Heart right ventricle (tissue), 16 donors: ENCODE results near the gene PRKCQ. TPM values are rescaled to one million over a fixed set of nuclear protein-coding genes. Genes with fewer than 3 reads are reported as not detected.

Source experiments
- ATAC-seq, 8 donors: fragments of 200-7000 bp; cut with Tn5 transposase; one replicate each; pipeline ENCODE4 v1.9.1; 2020; ENCODE audit warnings: mild to moderate bottlenecking in 8 of 8, moderate library complexity in 8 of 8, moderate number of reproducible peaks in 1 of 8
- DNase-seq, 2 donors: peaks; one replicate each; pipeline ENCODE4 v3.0.0-alpha.2; 2020
- H3K27ac ChIP-seq, 10 donors: fragments of 200-600 bp; sonication (generic) in 2 of 10; one replicate each; pipeline versions ENCODE4 v1.5.0 to v1.8.0; 2020 to 2022; ENCODE audit warnings: mild to moderate bottlenecking in 3 of 10
- H3K27me3 ChIP-seq, 7 donors: fragments of 200-600 bp; one replicate each; pipeline ENCODE4 v1.8.0; 2021 to 2022; ENCODE audit warnings: mild to moderate bottlenecking in 2 of 7
- H3K36me3 ChIP-seq, 9 donors: fragments of 200-600 bp; sonication (generic) in 1 of 9; one replicate each; pipeline versions ENCODE4 v1.5.0 to v1.8.0; 2020 to 2022; ENCODE audit warnings: mild to moderate bottlenecking in 2 of 9
- H3K4me1 ChIP-seq, 9 donors: fragments of 200-600 bp; sonication (generic) in 1 of 9; one replicate each; pipeline versions ENCODE4 v1.5.0 to v1.8.0; 2020 to 2022; ENCODE audit warnings: mild to moderate bottlenecking in 4 of 9
- H3K4me3 ChIP-seq, 10 donors: fragments of 200-600 bp; sonication (generic) in 2 of 10; one replicate each; pipeline versions ENCODE4 v1.5.0 to v1.8.0; 2020 to 2022; ENCODE audit warnings: mild to moderate bottlenecking in 7 of 10, moderate library complexity in 2 of 10
- H3K9me3 ChIP-seq, 11 donors: fragments of 200-600 bp in 10 of 11; sonication (generic) in 2 of 11; one replicate each; pipeline versions ENCODE4 v1.5.0 to v1.8.0; 2013 to 2022; ENCODE audit warnings: mild to moderate bottlenecking in 2 of 11, control low read depth in 1 of 11, moderate library complexity in 1 of 11
- WGBS, 2 donors: extraction: QIAGEN DNeasy Blood & Tissue Kit; methylation state at CpG; one replicate each; pipeline ENCODE4 v1.1.7; 2013; ENCODE audit warnings: inconsistent platforms in 1 of 2; 5-methylcytosine and 5-hydroxymethylcytosine counted together
- intact Hi-C, 10 donors: fragments of 100-400 bp; cut with DNase I; formaldehyde crosslinking; loops; one replicate each; pipeline versions ENCODE4 v1.11.1 to v1.14.2; 2022
- polyA plus RNA-seq, 2 donors: library from polyadenylated mRNA; stranded (reverse); fragments of 200-250 nt; gene quantifications; one replicate each; pipeline ENCODE4 v1.2.3, GENCODE V29; 2013
- total RNA-seq, 10 donors: library from RNA; stranded (reverse); fragmentation: NEBNext Ultra II Directional in 3 of 10; extraction: Animal tissue kit (Norgen Biotek cat#: 25700) in 3 of 10; gene quantifications; one replicate each; pipeline versions ENCODE4 v1.2.1 to v1.2.4, GENCODE V29; 2021 to 2023
- TF ChIP-seq, protein P1 (sequence below), 9 donors: fragments of 200-600 bp; sonication (generic) in 2 of 9; IDR thresholded peaks; one replicate each; pipeline versions ENCODE4 v1.5.0 to v1.8.0; 2021 to 2022; ENCODE audit warnings: antibody characterized with exemption in 9 of 9, mild to moderate bottlenecking in 5 of 9, moderate library complexity in 1 of 9
- donor health status: Arrhythmogenic right ventricular cardiomyopathy.
- donor health status: ischemic (EF 13 %, LVEDD 7.1; RV severe dilation, severe dysfunction).
- donor health status: healthy with polysubstance abuse.
- donor health status: DM: no; HTN: yes; CAD: no.
- donor health status: DM: no; HTN: no; CAD: no.
- donor health status: ischemic (EF 25% LVEDD 6.9; RV normal size, moderate dysfunction).
- donor health status: ischemic (EF 25% LVEDD 5.7; RV mildly dilated, moderate dysfunction).
- donor health status: healthy.
- donor health status: DM: yes; HTN: yes; CAD: no.
- donor health status: Ischemic cardiomyopathy.
- donor health status: ischemic (EF 35%, LVEDD 5.7; RV mildly dilated, moderate dysfunction).
- donor health status: nonischemic (EF 11% LVEDD 7.7; RV severe dilation, severe dysfunction).
- donor health status: DM: yes; HTN: yes; CAD: no.
- donor health status: PGD.
- donor health status: ischemic (EF 29% LVEDD 5.4; RV normal size, mild dysfunction).
- donor health status: nonischemic (EF 23%, LVEDD 6.1; RV moderate dilation, normal function).

PRKCQ gene
- total and polyA plus RNA-seq, 12 donors = 0.04 to 2.0 (median 0.27) TPM; not detected in 2

DNA sequence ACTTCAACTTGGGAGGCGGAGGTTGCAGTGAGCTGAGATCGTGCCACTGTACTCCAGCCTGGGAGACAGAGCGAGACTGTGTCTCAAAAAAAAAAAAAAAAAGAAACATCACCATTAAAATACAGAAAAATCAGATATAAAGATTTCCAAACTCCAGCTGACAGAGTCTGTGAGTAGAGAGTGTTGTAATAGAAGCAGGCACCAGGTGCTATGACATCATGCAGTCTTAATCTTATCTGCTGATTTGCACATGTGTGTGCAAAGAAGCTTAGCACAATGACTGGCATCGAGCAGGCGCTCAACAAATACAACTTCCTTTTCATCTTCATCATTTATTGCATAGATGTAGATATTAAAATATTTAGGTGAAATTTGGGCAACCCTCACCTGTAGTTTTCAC is 92.2 kb downstream of the PRKCQ start:
- Histone ChIP-seq H3K27ac (no peak overlapping the region), H3K4me1 (peaks cover 0 to 15% (median 0%) of the 10 kb centered on the region in 9 donors), H3K27me3 (peaks cover 0 to 18% (median 4%) of the 10 kb centered on the region in 7 donors), H3K36me3 (no peaks in the 10 kb centered on the region), H3K4me3 (no peak overlapping the region), H3K9me3 (no peaks in the 10 kb centered on the region)
- 89 to 91% methylated on average over 5 of the region's 5 CpGs for WGBS, 2 donors
- ATAC-seq = no peak
- intact Hi-C loops = no loop called here
- no peak for DNase-seq
- TF ChIP-seq, protein P1, sequence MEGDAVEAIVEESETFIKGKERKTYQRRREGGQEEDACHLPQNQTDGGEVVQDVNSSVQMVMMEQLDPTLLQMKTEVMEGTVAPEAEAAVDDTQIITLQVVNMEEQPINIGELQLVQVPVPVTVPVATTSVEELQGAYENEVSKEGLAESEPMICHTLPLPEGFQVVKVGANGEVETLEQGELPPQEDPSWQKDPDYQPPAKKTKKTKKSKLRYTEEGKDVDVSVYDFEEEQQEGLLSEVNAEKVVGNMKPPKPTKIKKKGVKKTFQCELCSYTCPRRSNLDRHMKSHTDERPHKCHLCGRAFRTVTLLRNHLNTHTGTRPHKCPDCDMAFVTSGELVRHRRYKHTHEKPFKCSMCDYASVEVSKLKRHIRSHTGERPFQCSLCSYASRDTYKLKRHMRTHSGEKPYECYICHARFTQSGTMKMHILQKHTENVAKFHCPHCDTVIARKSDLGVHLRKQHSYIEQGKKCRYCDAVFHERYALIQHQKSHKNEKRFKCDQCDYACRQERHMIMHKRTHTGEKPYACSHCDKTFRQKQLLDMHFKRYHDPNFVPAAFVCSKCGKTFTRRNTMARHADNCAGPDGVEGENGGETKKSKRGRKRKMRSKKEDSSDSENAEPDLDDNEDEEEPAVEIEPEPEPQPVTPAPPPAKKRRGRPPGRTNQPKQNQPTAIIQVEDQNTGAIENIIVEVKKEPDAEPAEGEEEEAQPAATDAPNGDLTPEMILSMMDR (IDR thresholded peaks at IDR 0.05) = no peak

DNA sequence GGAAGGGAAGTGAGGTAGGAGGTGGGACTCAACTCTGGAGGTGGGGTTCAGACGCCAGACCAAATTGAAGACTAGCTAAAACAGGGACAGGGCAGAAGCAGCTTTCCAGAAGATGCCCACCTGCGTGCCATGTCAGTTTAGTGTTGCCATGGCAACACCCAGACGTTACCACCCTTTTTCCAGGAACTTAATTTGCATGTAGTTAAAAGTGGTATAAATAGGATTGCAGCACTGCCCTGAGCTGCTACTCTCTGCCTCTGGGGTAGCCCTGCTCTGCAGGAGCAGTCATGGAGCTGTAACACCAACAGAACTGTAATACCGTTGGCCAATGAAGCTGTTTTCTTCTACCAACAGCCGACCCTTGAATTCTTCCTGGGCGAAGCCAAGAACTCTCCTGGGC is 93.8 kb downstream of the PRKCQ start:
- no peak overlapping the region for H3K4me3 ChIP-seq
- H3K27ac ChIP-seq = no peak overlapping the region
- H3K36me3 ChIP-seq = no peaks in the 10 kb centered on the region
- intact Hi-C loops = no loop called here
- 80 to 81% methylated on average over 6 of the region's 6 CpGs for WGBS, 2 donors
- ATAC-seq (no peak), DNase-seq (no peak)
- no peaks in the 10 kb centered on the region for H3K9me3 ChIP-seq
- TF ChIP-seq, protein P1 (IDR thresholded peaks at IDR 0.05) = no peak
- peaks cover 0 to 12% (median 0%) of the 10 kb centered on the region in 9 donors for H3K4me1 ChIP-seq
- peaks cover 0 to 15% (median 0%) of the 10 kb centered on the region in 7 donors for H3K27me3 ChIP-seq

GRCh38 chr10:6482737-6483357 is 97.2 kb downstream of the PRKCQ start:
- TF ChIP-seq, protein P1 (IDR thresholded peaks at IDR 0.05) = no peak
- intact Hi-C loops = no loop called here
- no peak overlapping the region for H3K27ac ChIP-seq
- no peak overlapping the region for H3K4me3 ChIP-seq
- H3K27me3 ChIP-seq = peaks cover 0 to 6% (median 0%) of the 10 kb centered on the region in 7 donors
- no peak for ATAC-seq
- no peaks in the 10 kb centered on the region for H3K36me3 ChIP-seq
- WGBS, 2 donors = 89 to 91% methylated on average over 9 of the region's 9 CpGs
- no peaks in the 10 kb centered on the region for H3K9me3 ChIP-seq
- no peak for DNase-seq
- peaks cover 0 to 12% (median 0%) of the 10 kb centered on the region in 9 donors for H3K4me1 ChIP-seq

DNA sequence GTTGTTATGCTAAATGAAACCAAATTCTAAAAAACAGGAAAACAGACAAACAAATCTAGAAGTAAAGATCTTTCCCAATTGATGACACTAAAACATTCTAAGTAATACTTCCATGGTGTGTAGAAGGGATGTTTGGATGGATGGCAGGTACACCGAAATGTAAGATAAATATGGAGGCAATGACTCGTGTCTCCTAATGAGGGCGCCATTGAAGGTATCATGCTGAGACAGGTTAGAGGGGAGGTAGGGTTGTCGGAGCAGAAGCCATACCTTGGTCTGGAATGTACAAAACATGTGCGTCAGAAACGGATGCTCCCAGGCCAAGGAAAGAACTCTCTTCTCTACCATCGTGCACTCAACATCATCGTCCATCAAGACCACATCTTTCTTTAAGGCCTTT is 101.4 kb downstream of the PRKCQ start:
- no peak for ATAC-seq
- peaks cover 0 to 20% (median 0%) of the 10 kb centered on the region in 9 donors for H3K4me1 ChIP-seq
- TF ChIP-seq, protein P1 (IDR thresholded peaks at IDR 0.05) = no peak
- H3K27ac ChIP-seq = no peak overlapping the region
- H3K36me3 ChIP-seq = no peaks in the 10 kb centered on the region
- no peak overlapping the region for H3K4me3 ChIP-seq
- H3K27me3 ChIP-seq = peaks cover 0 to 3% (median 0%) of the 10 kb centered on the region in 7 donors
- 91 to 92% methylated on average over 8 of the region's 8 CpGs for WGBS, 2 donors
- intact Hi-C loops = no loop called here
- DNase-seq = no peak
- H3K9me3 ChIP-seq = no peaks in the 10 kb centered on the region
